Keratinocyte (primary cell): ENCODE data around the gene HLA-DMA. TPM values are rescaled to one million over a fixed set of nuclear protein-coding genes. Genes with fewer than 3 reads are reported as not detected.

Experiments
- DNase-seq: peaks from one replicate; pipeline ENCODE4 v3.0.0-alpha.2; 2011; ENCODE audit warnings: low read depth, missing footprints, low spot score
- FAIRE-seq: peaks from 2 replicates; lab custom pipeline; 2011; peaks lifted over from hg19 to GRCh38; lab: Jason Lieb, UNC
- H2AFZ ChIP-seq: 2 replicates; pipeline ENCODE4 v1.6.0; 2012; ENCODE audit warnings: low read length, control low read depth, inconsistent platforms; ENCODE audit not compliant: control insufficient read depth
- H3K27ac ChIP-seq: 2 replicates; pipeline ENCODE4 v1.5.1; 2011; ENCODE audit warnings: low read length; ENCODE audit not compliant: control insufficient read depth, insufficient read depth
- H3K27me3 ChIP-seq: 3 replicates; pipeline ENCODE4 v1.6.0; 2011; ENCODE audit warnings: low read length; ENCODE audit not compliant: control insufficient read depth, insufficient read depth; ENCODE audit errors: extremely low read depth
- H3K36me3 ChIP-seq, 2 experiments: 2 replicates in 1 of 2; 3 replicates in 1 of 2; pipeline ENCODE4 v1.5.1; 2011; ENCODE audit warnings: low read length in 2 of 2, mild to moderate bottlenecking in 1 of 2; ENCODE audit not compliant: control insufficient read depth in 2 of 2, insufficient read depth in 2 of 2; ENCODE audit errors: extremely low read depth in 1 of 2
- H3K4me1 ChIP-seq: 3 replicates; pipeline ENCODE4 v1.5.1; 2011; ENCODE audit warnings: low read length; ENCODE audit not compliant: control insufficient read depth, insufficient read depth; ENCODE audit errors: extremely low read depth
- H3K4me2 ChIP-seq: 3 replicates; pipeline ENCODE4 v1.6.0; 2011; ENCODE audit warnings: low read depth, low read length; ENCODE audit not compliant: control insufficient read depth, insufficient read depth; ENCODE audit errors: extremely low read depth
- H3K4me3 ChIP-seq, 3 experiments: fragments of 200-600 bp in 1 of 3; sonication (generic) in 1 of 3; 2 replicates in 2 of 3; 3 replicates in 1 of 3; pipeline ENCODE4 v1.5.1; 2011 to 2016; ENCODE audit warnings: low read length in 3 of 3, mild to moderate bottlenecking in 3 of 3, control low read depth in 2 of 3, inconsistent platforms in 1 of 3, low read depth in 1 of 3, mixed read lengths in 1 of 3, mixed run types in 1 of 3, moderate library complexity in 1 of 3; ENCODE audit not compliant: control insufficient read depth in 2 of 3, insufficient read depth in 2 of 3; ENCODE audit errors: extremely low read depth in 1 of 3
- H3K79me2 ChIP-seq: 2 replicates; pipeline ENCODE4 v1.6.0; 2012; ENCODE audit warnings: low read length; ENCODE audit not compliant: control insufficient read depth, insufficient read depth
- H3K9ac ChIP-seq: 3 replicates; pipeline ENCODE4 v1.6.0; 2011; ENCODE audit warnings: low read length; ENCODE audit not compliant: control insufficient read depth, insufficient read depth; ENCODE audit errors: extremely low read depth
- H3K9me1 ChIP-seq: 3 replicates; pipeline ENCODE4 v1.6.0; 2011; ENCODE audit warnings: low read length; ENCODE audit not compliant: control insufficient read depth, insufficient read depth; ENCODE audit errors: extremely low read depth
- H3K9me3 ChIP-seq: 2 replicates; pipeline ENCODE4 v1.5.1; 2012; ENCODE audit warnings: low read depth, low read length; ENCODE audit not compliant: control insufficient read depth
- H4K20me1 ChIP-seq: 3 replicates; pipeline ENCODE4 v1.6.0; 2011; ENCODE audit warnings: low read length; ENCODE audit not compliant: control insufficient read depth, insufficient read depth; ENCODE audit errors: extremely low read depth
- EZH2 ChIP-seq: IDR thresholded peaks from one replicate; pipeline ENCODE4 v1.6.1; 2012; ENCODE audit warnings: inconsistent platforms, mild to moderate bottlenecking, low read length, moderate library complexity
- dilution Hi-C: fragments of 300-500 bp; cut with MboI; formaldehyde crosslinking; loops from one replicate; pipeline ENCODE4 v1.7.0; 2020; ENCODE audit warnings: low sequenced_read_pairs; ENCODE audit not compliant: extremely low pct_ligation_motif_present
- polyA plus RNA-seq, 5 experiments: library from polyadenylated mRNA; depleted of rRNA in 3 of 5; stranded (reverse) in 3 of 5; stranded (forward) in 1 of 5; unstranded in 1 of 5; fragments of >200 nt; gene quantifications; 1 replicate in 1 of 5; 2 replicates in 3 of 5; 3 replicates in 1 of 5; pipeline versions ENCODE4 v1.2.1 to v1.2.3, GENCODE V29; 2011 to 2012; ENCODE audit warnings: missing spikeins in 2 of 5, low read depth in 1 of 5, low replicate concordance in 1 of 5
- TF ChIP-seq, protein P1 (sequence below), 3 experiments: IDR thresholded peaks in 1 of 3; conservative IDR thresholded peaks in 1 of 3; optimal IDR thresholded peaks in 1 of 3; 2 replicates in 2 of 3; 3 replicates in 1 of 3; pipeline versions ENCODE3 to v1.5.1; 2011; ENCODE audit warnings: low read length in 3 of 3, mild to moderate bottlenecking in 3 of 3, moderate library complexity in 2 of 3, control low read depth in 1 of 3, inconsistent platforms in 1 of 3; ENCODE audit not compliant: insufficient read depth in 2 of 3; ENCODE audit errors: extremely low read depth in 1 of 3

HLA-DMA gene
- polyA plus RNA-seq, 1 donor (not counting 4 experiments of a cell fraction or from before 2014, with no cell fraction given): 2.6 TPM

DNA sequence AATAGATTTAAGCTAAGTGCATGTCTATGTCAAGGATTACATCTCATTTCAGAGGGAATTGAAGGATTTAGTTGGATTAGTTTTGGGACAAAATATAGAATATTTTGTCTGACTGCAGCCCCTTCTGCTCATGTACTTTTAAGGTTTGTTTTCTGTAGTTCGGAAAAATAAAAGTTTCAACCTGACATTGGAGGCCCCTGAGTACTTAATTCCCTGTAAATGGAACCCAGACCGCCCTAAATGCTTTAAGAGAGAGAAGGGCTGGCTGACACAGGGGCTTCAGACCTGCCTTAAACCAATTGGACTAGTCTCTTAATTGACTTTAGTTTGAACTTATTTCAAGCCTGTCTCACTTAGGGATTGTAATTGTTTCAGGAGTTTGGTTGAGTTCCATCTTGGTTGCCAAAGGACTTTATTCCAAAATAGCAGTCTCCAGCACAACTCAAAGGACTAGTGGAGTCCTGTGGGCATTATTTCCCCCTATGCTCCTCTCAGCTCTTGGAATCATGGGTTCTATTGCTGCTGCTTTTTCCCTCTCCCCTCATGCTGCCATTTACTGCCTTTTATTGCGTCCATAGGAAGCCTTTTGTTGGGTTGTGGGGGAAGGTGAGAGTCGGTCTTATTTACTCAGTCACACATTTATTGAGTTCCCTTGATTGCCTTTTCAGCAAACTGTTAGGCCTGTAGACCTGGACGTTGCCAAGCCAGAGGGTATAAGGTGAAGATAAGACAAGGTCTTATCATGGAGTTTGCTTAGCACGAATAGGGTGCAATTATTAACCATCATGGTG lies 30.0 kb upstream of the HLA-DMA start:
- H3K27me3 ChIP-seq: no peaks in the 10 kb centered on the region
- no peaks in the 10 kb centered on the region for H3K4me1 ChIP-seq
- H2AFZ ChIP-seq: no peak overlapping the region
- TF ChIP-seq, protein P1, sequence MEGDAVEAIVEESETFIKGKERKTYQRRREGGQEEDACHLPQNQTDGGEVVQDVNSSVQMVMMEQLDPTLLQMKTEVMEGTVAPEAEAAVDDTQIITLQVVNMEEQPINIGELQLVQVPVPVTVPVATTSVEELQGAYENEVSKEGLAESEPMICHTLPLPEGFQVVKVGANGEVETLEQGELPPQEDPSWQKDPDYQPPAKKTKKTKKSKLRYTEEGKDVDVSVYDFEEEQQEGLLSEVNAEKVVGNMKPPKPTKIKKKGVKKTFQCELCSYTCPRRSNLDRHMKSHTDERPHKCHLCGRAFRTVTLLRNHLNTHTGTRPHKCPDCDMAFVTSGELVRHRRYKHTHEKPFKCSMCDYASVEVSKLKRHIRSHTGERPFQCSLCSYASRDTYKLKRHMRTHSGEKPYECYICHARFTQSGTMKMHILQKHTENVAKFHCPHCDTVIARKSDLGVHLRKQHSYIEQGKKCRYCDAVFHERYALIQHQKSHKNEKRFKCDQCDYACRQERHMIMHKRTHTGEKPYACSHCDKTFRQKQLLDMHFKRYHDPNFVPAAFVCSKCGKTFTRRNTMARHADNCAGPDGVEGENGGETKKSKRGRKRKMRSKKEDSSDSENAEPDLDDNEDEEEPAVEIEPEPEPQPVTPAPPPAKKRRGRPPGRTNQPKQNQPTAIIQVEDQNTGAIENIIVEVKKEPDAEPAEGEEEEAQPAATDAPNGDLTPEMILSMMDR (optimal IDR thresholded peaks at IDR 0.05 in 1 of 3, IDR thresholded peaks at IDR 0.05 in 1 of 3, conservative IDR thresholded peaks at IDR 0.05 in 1 of 3; ENCODE audit: extremely low read depth in 1 of 3, insufficient read depth in 2 of 3, low read length in 3 of 3): no peak
- no peak for TF ChIP-seq EZH2
- DNase-seq (no peak), FAIRE-seq (no peak)
- H4K20me1 ChIP-seq: peaks cover 34% of the 10 kb centered on the region
- H3K9me3 ChIP-seq: no peaks in the 10 kb centered on the region
- no peak overlapping the region for H3K4me3 ChIP-seq
- no peak overlapping the region for H3K9ac ChIP-seq
- peaks cover 13% of the 10 kb centered on the region for H3K79me2 ChIP-seq
- H3K36me3 ChIP-seq: peaks cover 24 to 33% of the 10 kb centered on the region in 2 experiments
- H3K9me1 ChIP-seq: no peaks in the 10 kb centered on the region
- dilution Hi-C loops: no loop called here
- no peak overlapping the region for H3K27ac ChIP-seq
- H3K4me2 ChIP-seq: no peak overlapping the region

DNA sequence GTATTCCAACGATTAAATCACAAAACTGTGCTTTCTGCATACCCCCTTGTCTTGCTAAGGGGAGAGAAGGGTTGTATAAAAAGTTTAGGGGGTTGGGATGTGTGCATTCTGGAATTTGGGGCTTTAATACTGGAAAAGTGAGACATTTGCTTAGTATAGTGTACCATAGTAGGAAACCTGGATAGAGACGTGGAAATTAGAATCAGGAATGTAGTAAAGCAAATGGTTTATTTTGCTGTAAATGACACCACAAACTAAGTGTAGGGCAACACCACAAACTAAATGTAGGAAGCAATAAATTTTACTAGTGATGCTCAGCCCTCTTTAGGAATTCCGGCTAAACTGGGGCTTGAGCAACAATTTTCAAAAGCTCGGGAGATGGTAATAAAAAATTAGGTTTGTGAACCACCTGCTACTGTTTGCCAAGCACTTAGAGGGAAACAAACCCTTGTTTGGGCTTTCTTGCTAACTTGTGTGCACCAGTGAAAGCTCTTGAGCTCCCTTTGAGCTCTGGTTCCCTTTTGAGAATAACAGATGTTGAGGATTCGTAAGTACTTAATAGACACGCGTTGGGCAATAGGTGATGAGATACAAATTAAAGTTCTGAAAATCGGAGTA lies 29.3 kb upstream of the HLA-DMA start:
- H3K79me2 ChIP-seq: peaks cover 20% of the 10 kb centered on the region
- dilution Hi-C loops: no loop called here
- no peaks in the 10 kb centered on the region for H3K27me3 ChIP-seq
- no peak for TF ChIP-seq EZH2
- TF ChIP-seq, protein P1 (optimal IDR thresholded peaks at IDR 0.05 in 1 of 3, IDR thresholded peaks at IDR 0.05 in 1 of 3, conservative IDR thresholded peaks at IDR 0.05 in 1 of 3; ENCODE audit: extremely low read depth in 1 of 3, insufficient read depth in 2 of 3, low read length in 3 of 3): no peak
- H3K27ac ChIP-seq: no peak overlapping the region
- no peak overlapping the region for H3K4me2 ChIP-seq
- peaks cover 3% of the 10 kb centered on the region for H3K9me1 ChIP-seq
- no peak overlapping the region for H3K9ac ChIP-seq
- peaks cover 41% of the 10 kb centered on the region for H4K20me1 ChIP-seq
- FAIRE-seq: no peak
- H3K4me1 ChIP-seq: peaks cover 3% of the 10 kb centered on the region
- DNase-seq: no peak
- H2AFZ ChIP-seq: no peak overlapping the region
- H3K36me3 ChIP-seq: peaks cover 31 to 40% of the 10 kb centered on the region in 2 experiments
- H3K9me3 ChIP-seq: no peaks in the 10 kb centered on the region
- H3K4me3 ChIP-seq: no peak overlapping the region
